Keratinocyte (primary cell): ENCODE results near the gene ZNF578. TPM values are rescaled to one million over a fixed set of nuclear protein-coding genes. Genes with fewer than 3 reads are reported as not detected.
"Not testable (repeated sequence)": the region's sequence is repeated elsewhere in the genome, so short reads cannot be mapped to it uniquely, and the experiment has no call there.

Experiments used
- DNase-seq: peaks from one replicate; pipeline ENCODE4 v3.0.0-alpha.2; 2011; ENCODE audit warnings: low read depth, missing footprints, low spot score
- FAIRE-seq: peaks from 2 replicates; lab custom pipeline; 2011; peaks lifted over from hg19 to GRCh38; lab: Jason Lieb, UNC
- H2AFZ ChIP-seq: 2 replicates; pipeline ENCODE4 v1.6.0; 2012; ENCODE audit warnings: low read length, control low read depth, inconsistent platforms; ENCODE audit not compliant: control insufficient read depth
- H3K27ac ChIP-seq: 2 replicates; pipeline ENCODE4 v1.5.1; 2011; ENCODE audit warnings: low read length; ENCODE audit not compliant: control insufficient read depth, insufficient read depth
- H3K27me3 ChIP-seq: 3 replicates; pipeline ENCODE4 v1.6.0; 2011; ENCODE audit warnings: low read length; ENCODE audit not compliant: control insufficient read depth, insufficient read depth; ENCODE audit errors: extremely low read depth
- H3K36me3 ChIP-seq, 2 experiments: 2 replicates in 1 of 2; 3 replicates in 1 of 2; pipeline ENCODE4 v1.5.1; 2011; ENCODE audit warnings: low read length in 2 of 2, mild to moderate bottlenecking in 1 of 2; ENCODE audit not compliant: control insufficient read depth in 2 of 2, insufficient read depth in 2 of 2; ENCODE audit errors: extremely low read depth in 1 of 2
- H3K4me1 ChIP-seq: 3 replicates; pipeline ENCODE4 v1.5.1; 2011; ENCODE audit warnings: low read length; ENCODE audit not compliant: control insufficient read depth, insufficient read depth; ENCODE audit errors: extremely low read depth
- H3K4me2 ChIP-seq: 3 replicates; pipeline ENCODE4 v1.6.0; 2011; ENCODE audit warnings: low read depth, low read length; ENCODE audit not compliant: control insufficient read depth, insufficient read depth; ENCODE audit errors: extremely low read depth
- H3K4me3 ChIP-seq, 3 experiments: fragments of 200-600 bp in 1 of 3; sonication (generic) in 1 of 3; 2 replicates in 2 of 3; 3 replicates in 1 of 3; pipeline ENCODE4 v1.5.1; 2011 to 2016; ENCODE audit warnings: low read length in 3 of 3, mild to moderate bottlenecking in 3 of 3, control low read depth in 2 of 3, inconsistent platforms in 1 of 3, low read depth in 1 of 3, mixed read lengths in 1 of 3, mixed run types in 1 of 3, moderate library complexity in 1 of 3; ENCODE audit not compliant: control insufficient read depth in 2 of 3, insufficient read depth in 2 of 3; ENCODE audit errors: extremely low read depth in 1 of 3
- H3K79me2 ChIP-seq: 2 replicates; pipeline ENCODE4 v1.6.0; 2012; ENCODE audit warnings: low read length; ENCODE audit not compliant: control insufficient read depth, insufficient read depth
- H3K9ac ChIP-seq: 3 replicates; pipeline ENCODE4 v1.6.0; 2011; ENCODE audit warnings: low read length; ENCODE audit not compliant: control insufficient read depth, insufficient read depth; ENCODE audit errors: extremely low read depth
- H3K9me1 ChIP-seq: 3 replicates; pipeline ENCODE4 v1.6.0; 2011; ENCODE audit warnings: low read length; ENCODE audit not compliant: control insufficient read depth, insufficient read depth; ENCODE audit errors: extremely low read depth
- H3K9me3 ChIP-seq: 2 replicates; pipeline ENCODE4 v1.5.1; 2012; ENCODE audit warnings: low read depth, low read length; ENCODE audit not compliant: control insufficient read depth
- H4K20me1 ChIP-seq: 3 replicates; pipeline ENCODE4 v1.6.0; 2011; ENCODE audit warnings: low read length; ENCODE audit not compliant: control insufficient read depth, insufficient read depth; ENCODE audit errors: extremely low read depth
- EZH2 ChIP-seq: IDR thresholded peaks from one replicate; pipeline ENCODE4 v1.6.1; 2012; ENCODE audit warnings: inconsistent platforms, mild to moderate bottlenecking, low read length, moderate library complexity
- dilution Hi-C: fragments of 300-500 bp; cut with MboI; formaldehyde crosslinking; loops from one replicate; pipeline ENCODE4 v1.7.0; 2020; ENCODE audit warnings: low sequenced_read_pairs; ENCODE audit not compliant: extremely low pct_ligation_motif_present
- polyA plus RNA-seq, 5 experiments: library from polyadenylated mRNA; depleted of rRNA in 3 of 5; stranded (reverse) in 3 of 5; stranded (forward) in 1 of 5; unstranded in 1 of 5; fragments of >200 nt; gene quantifications; 1 replicate in 1 of 5; 2 replicates in 3 of 5; 3 replicates in 1 of 5; pipeline versions ENCODE4 v1.2.1 to v1.2.3, GENCODE V29; 2011 to 2012; ENCODE audit warnings: missing spikeins in 2 of 5, low read depth in 1 of 5, low replicate concordance in 1 of 5
- TF ChIP-seq, protein P1 (sequence below), 3 experiments: IDR thresholded peaks in 1 of 3; conservative IDR thresholded peaks in 1 of 3; optimal IDR thresholded peaks in 1 of 3; 2 replicates in 2 of 3; 3 replicates in 1 of 3; pipeline versions ENCODE3 to v1.5.1; 2011; ENCODE audit warnings: low read length in 3 of 3, mild to moderate bottlenecking in 3 of 3, moderate library complexity in 2 of 3, control low read depth in 1 of 3, inconsistent platforms in 1 of 3; ENCODE audit not compliant: insufficient read depth in 2 of 3; ENCODE audit errors: extremely low read depth in 1 of 3

The ZNF578 gene
- polyA plus RNA-seq, 1 donor (not counting 4 experiments of a cell fraction or from before 2014, with no cell fraction given) = 0.79 TPM

GRCh38 chr19:52532480-52532879 lies 79.1 kb downstream of the ZNF578 start:
- Histone ChIP-seq H3K27me3 (no peaks in the 10 kb centered on the region), H3K9me1 (no peaks in the 10 kb centered on the region), H4K20me1 (no peaks in the 10 kb centered on the region), H3K9me3 (no peaks in the 10 kb centered on the region), H3K79me2 (peaks cover 27% of the 10 kb centered on the region), H3K4me1 (peaks cover 9% of the 10 kb centered on the region), H3K36me3 (peaks cover 1 to 2% of the 10 kb centered on the region in 2 experiments), H3K27ac (no peak overlapping the region), H3K9ac (no peak overlapping the region), H3K4me2 (no peak overlapping the region), H3K4me3 (no peak overlapping the region), H2AFZ (no peak overlapping the region)
- no peak for DNase-seq
- dilution Hi-C loops = no loop called here
- no peak for TF ChIP-seq EZH2
- TF ChIP-seq, protein P1, sequence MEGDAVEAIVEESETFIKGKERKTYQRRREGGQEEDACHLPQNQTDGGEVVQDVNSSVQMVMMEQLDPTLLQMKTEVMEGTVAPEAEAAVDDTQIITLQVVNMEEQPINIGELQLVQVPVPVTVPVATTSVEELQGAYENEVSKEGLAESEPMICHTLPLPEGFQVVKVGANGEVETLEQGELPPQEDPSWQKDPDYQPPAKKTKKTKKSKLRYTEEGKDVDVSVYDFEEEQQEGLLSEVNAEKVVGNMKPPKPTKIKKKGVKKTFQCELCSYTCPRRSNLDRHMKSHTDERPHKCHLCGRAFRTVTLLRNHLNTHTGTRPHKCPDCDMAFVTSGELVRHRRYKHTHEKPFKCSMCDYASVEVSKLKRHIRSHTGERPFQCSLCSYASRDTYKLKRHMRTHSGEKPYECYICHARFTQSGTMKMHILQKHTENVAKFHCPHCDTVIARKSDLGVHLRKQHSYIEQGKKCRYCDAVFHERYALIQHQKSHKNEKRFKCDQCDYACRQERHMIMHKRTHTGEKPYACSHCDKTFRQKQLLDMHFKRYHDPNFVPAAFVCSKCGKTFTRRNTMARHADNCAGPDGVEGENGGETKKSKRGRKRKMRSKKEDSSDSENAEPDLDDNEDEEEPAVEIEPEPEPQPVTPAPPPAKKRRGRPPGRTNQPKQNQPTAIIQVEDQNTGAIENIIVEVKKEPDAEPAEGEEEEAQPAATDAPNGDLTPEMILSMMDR (optimal IDR thresholded peaks at IDR 0.05 in 1 of 3, IDR thresholded peaks at IDR 0.05 in 1 of 3, conservative IDR thresholded peaks at IDR 0.05 in 1 of 3; ENCODE audit: extremely low read depth in 1 of 3, insufficient read depth in 2 of 3, low read length in 3 of 3) = no peak
- FAIRE-seq = no peak

DNA sequence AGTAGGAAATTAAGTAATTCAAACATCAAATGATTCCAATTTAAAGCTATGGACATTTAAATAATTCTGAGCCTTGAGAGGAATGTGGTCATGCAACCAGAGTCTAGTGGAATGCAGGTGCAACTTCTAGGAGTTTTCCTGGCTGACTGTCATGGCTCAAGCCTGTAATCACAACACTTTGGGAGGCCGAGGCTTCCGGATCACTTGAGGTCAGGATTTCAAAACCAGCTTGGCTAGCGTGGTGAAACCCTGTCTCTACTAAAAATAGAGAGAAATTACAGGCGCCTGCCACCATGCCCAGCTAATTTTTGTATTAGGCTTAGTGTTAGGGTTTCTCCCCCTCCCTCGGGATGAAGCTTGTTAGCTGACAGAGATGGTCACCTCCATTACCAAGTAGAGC lies 80.5 kb downstream of the ZNF578 start:
- Histone ChIP-seq H3K4me2 (no peak overlapping the region), H4K20me1 (no peaks in the 10 kb centered on the region), H3K27ac (no peak overlapping the region), H3K27me3 (no peaks in the 10 kb centered on the region), H2AFZ (no peak overlapping the region), H3K9me1 (no peaks in the 10 kb centered on the region), H3K9me3 (no peaks in the 10 kb centered on the region), H3K9ac (no peak overlapping the region), H3K36me3 (peaks cover 1 to 2% of the 10 kb centered on the region in 2 experiments), H3K4me1 (peaks cover 4% of the 10 kb centered on the region), H3K4me3 (no peak overlapping the region), H3K79me2 (peaks cover 17% of the 10 kb centered on the region)
- no peak for DNase-seq
- TF ChIP-seq, protein P1 (optimal IDR thresholded peaks at IDR 0.05 in 1 of 3, IDR thresholded peaks at IDR 0.05 in 1 of 3, conservative IDR thresholded peaks at IDR 0.05 in 1 of 3; ENCODE audit: extremely low read depth in 1 of 3, insufficient read depth in 2 of 3, low read length in 3 of 3) = no peak
- no peak for TF ChIP-seq EZH2
- FAIRE-seq = no peak
- dilution Hi-C loops = no loop called here

GRCh38 chr19:52535385-52535770 lies 82.0 kb downstream of the ZNF578 start:
- H3K9ac ChIP-seq, dilution Hi-C loops, H4K20me1 ChIP-seq, H3K9me3 ChIP-seq, H3K4me1 ChIP-seq, H3K27ac ChIP-seq, H3K27me3 ChIP-seq, H3K36me3 ChIP-seq, DNase-seq, H3K9me1 ChIP-seq, FAIRE-seq: not testable (repeated sequence)
- Histone ChIP-seq H3K4me3 (peak overlapping the region; percentile 35 to 62 (median 40)), H3K4me2 (peak overlapping the region; percentile 66), H2AFZ (peak overlapping the region; percentile 49), H3K79me2 (peaks cover 13% of the 10 kb centered on the region)
